Activated CD8-positive, alpha-beta memory T cell treated with anti-CD3 and anti-CD28 coated beads, Interleukin-2, amount 50 U/mL, for 48 hours (primary cell): ENCODE measurements around the gene STUB1.

ENCODE experiments used
- DNase-seq: peaks from one replicate; pipeline ENCODE4 v3.0.0-alpha.2; 2020

The STUB1 gene

DNA sequence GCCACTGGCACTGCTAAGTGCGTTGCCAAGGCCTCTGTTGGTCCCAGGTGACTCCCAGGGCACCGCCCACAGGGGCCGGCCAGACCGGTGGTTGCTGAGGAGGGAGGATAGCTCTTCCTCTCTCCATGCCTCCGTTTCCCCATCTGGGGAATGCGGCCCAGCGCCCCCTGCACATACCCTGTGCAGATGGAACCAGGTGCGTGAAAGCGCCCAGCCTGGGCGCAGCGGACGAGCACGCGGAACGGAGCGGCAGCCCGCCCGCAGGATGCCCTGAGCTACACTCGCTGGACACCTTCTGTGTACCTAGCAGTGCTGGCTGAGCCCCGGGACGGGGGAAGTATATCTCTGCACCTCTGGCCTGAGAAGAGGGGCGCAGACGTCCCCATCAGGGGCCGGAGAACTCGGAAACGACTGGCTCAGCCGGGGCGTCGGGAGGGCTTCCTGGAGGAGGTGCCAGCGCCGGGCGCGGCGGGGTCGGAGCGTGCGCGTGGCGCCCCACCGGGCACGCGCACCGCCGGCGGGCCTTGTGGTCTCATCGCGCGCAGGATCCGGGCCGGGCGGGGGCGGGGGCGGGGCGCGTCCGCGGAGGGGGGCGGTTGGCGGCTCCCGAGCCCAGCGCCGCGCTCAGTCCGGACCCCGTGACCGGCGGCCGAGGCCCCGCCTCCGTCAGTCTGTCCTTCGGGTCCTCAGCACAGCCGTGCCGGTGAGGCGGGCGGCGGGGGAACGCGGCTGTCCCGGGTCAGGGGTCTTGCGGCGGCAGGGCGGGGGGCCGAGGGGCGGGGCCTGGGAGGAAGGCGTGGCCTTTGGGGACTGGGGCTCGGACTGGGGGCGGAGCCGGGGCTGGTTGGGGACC, 46.5 kb downstream of the STUB1 start, which contains the start of the genes CCDC78 and HAGHL:
CCDC78 (minus strand) TSS at position 6 of the 853 bp plus-strand sequence. CDS start 76 bp downstream, outside the sequence.
HAGHL (plus strand) TSS at position 669 of the 853 bp plus-strand sequence. CDS start 404 bp downstream, outside the sequence.
- DNase-seq: peak; percentile 88

DNA sequence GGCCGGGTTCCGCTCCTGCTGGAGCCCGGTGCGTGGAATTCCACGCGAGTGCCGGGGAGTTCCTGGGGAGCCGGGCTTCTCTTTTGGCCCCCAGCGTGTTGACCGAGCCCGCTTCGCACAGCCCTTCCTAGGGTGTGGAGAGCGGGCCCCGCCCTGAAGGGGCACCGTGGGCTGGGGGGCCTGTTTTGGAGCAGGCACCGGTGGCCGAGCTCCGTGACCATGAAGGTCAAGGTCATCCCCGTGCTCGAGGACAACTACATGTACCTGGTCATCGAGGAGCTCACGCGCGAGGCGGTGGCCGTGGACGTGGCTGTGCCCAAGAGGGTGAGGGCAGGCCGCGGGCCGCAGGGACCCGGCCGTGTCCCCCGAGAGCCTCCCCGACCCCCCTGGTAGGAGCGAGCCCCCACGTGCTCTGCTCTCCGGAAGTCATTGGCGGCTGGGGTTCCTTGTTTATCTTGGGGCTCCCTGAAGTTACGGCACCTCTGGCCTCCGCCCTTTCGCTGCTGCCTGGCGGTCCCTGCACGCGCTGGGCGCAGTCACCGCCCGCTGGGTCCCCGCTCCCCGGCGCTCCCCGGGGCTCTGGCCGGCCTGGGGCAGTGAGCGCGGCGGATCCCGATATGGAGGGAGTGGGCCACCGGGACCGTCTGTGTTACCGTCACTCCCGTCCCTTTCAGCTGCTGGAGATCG, 47.2 kb downstream of the STUB1 start:
- no peak for DNase-seq

DNA sequence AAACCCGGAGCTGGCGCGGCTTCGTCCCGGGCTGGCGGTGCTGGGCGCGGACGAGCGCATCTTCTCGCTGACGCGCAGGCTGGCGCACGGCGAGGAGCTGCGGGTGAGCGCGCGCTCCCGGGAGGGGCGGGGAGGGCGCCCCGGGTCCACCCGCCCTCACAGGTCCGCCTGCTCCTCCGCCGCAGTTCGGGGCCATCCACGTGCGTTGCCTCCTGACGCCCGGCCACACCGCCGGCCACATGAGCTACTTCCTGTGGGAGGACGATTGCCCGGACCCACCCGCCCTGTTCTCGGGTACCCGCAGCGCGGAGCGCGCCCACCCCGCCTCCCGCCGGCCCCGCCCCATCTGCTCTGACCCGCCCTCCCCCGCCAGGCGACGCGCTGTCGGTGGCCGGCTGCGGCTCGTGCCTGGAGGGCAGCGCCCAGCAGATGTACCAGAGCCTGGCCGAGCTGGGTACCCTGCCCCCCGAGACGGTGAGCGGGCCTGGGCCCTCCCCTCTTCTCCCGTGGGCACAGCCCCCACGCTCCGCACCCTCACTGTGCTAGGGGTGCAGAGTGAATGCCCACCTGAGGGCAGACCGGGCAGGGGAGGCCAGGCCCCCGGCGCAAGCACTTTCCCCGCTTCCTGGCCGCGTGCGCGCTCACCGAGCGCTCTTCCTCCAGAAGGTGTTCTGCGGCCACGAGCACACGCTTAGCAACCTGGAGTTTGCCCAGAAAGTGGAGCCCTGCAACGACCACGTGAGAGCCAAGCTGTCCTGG, 48.1 kb downstream of the STUB1 start:
- DNase-seq: peak; percentile 85

DNA sequence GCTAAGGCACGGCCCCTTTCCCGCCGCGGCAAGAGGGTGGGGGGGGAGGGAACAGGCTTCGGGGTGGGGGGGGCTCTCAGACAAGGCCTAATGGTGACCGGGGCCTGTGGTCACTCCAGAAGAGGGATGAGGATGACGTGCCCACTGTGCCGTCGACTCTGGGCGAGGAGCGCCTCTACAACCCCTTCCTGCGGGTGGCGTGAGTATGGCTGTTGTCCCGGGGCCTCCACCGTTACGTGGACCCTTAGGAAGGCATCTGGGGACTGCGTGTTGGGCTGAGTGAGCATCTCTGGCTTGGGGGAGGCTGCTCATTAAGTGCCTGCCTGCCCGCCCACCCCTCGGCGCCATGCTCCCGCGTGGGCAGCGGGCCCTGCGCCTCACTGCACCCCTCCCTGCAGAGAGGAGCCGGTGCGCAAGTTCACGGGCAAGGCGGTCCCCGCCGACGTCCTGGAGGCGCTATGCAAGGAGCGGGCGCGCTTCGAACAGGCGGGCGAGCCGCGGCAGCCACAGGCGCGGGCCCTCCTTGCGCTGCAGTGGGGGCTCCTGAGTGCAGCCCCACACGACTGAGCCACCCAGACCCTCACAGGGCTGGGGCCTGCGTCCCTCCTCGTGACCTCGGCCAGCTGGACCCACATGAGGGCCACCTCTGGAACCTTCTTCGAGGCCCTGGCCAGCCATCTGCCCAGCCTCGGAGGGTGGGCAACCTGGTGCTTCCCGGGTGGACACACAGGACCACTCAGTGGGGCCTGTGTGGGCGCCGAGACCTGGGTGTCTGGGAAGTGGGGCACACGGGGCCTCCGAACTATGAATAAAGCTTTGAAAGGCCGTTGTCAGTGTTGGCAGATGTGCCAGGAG, 48.9 kb downstream of the STUB1 start:
- peak; percentile 60 for DNase-seq

DNA sequence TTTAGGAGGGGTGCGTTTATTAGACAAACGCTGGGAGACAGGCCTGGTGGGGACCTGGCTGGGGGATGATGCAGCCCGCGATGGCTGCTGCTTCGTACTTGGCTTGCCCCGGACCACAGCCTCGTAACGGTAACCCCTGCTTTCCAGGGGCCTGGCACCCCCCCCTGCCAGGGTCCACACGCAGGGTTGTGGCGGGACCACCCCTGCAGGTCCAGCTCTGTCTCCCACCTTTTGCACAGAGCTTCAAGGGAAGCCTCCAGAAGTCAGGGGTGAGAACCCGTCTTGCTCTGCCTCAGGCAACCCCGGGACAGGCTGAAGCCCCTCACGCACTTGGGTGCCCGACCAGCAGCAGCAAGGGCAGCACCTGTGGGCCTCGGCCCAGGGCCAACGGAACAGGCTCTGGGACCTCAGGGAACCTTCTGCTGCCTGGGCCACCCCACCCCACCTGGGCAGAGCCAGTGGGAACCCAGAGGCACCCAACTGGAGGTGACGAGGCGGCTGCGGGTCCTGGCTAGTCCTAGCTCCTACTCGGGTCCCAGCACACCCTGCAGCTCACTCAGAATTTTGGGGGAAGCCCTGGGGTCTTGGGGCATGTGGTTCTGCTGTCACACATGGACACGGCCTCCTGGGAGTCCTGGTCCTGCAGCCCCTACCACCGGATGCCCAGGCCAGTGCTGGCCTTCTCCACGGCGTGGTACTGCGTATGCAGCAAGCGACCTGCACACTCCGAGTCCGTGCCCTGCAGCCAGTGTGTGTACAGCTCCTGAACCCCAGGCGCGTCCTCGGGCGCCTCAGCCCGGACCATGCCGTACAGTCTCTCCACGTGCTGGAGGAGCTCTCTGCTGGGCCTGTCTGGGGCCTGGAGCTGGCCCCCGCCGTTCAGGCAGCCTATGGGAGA, 49.8 kb downstream of the STUB1 start:
- DNase-seq: no peak

DNA sequence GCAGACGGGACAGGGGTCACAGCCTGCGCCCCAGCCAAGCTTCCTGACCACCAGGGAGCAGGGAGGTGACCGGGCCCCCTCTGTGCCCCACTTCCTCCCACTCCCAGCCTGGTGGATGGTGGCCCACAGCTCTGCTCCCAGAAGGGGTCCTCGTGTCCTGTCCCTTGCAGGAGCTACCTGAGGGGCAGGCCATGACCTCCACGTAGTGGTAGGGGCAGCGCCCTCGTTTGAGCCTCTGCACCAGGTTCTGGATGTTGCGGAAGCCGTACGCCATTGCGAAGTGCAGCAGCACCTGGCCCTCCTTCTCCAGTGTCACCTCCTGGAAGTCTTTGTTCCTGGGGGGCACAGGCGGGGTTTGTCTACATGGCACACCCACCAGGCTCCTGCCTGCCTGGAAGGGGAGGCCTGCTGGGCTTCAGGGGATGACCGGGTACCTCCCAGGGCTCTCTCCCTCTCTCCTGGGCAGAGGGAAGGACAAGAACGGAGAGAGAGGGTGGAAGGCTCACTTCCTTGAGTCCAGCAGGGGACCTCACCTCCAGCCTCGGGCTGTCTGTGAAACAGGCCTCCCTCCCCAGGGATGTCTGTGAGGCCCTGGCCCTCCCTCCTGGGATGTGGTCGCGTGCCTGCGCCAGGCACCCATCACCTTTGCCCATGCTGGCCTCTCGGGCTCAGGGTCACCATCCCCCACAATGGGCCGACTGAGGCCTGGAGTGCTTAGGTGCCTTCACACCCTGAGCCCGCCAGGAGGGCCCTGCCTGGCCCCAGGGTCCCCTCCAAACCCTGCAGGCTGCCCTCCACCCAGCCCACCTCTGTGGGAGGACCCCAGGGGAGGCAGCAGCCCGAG, 50.7 kb downstream of the STUB1 start:
- no peak for DNase-seq

DNA sequence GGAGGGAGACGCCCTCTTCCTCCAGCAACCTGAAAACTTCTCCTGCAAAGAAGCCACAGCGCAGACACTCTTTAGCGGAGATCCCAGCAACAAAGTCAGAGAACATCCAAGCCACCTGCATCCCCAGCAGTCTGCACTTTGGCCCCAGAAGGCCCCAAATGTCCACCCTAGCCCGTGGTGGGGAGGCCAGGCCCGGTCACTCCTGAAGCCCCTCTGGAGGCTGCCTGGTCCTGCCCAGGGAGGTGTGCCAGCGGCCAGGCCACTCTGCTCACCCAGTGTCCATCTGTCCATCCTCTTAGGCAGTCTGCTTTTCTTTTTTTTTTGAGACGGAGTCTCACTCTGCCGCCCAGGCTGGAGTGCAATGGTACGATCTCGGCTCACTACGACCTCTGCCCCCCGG, 52.1 kb downstream of the STUB1 start:
- no peak for DNase-seq
